ENCODE data around the gene CRB1.

Gene CRB1

GRCh38 chr1:197343663-197344273 lies 75.7 kb downstream of the CRB1 start:
- no peak for DNase-seq (ENCODE audit: low read depth in 3 of 3)

- no peak for DNase-seq (ENCODE audit: low read depth in 3 of 3)
Measured at GRCh38 chr1:197351821-197352440, 83.9 kb downstream of the CRB1 start.

GRCh38 chr1:197355248-197355995 lies 87.4 kb downstream of the CRB1 start:
- no peak for DNase-seq (ENCODE audit: low read depth in 3 of 3)

- DNase-seq (ENCODE audit: low read depth in 3 of 3): no peak
Measured at GRCh38 chr1:197356723-197357533, 88.9 kb downstream of the CRB1 start.

- no peak for DNase-seq (ENCODE audit: low read depth in 3 of 3)
Measured at GRCh38 chr1:197358959-197359358, 90.9 kb downstream of the CRB1 start.

GRCh38 chr1:197360068-197360467 lies 92.0 kb downstream of the CRB1 start:
- DNase-seq (ENCODE audit: low read depth in 3 of 3): no peak

- DNase-seq (ENCODE audit: low read depth in 3 of 3): no peak
Measured at GRCh38 chr1:197362871-197363270, 94.8 kb downstream of the CRB1 start.

- no peak for DNase-seq (ENCODE audit: low read depth in 3 of 3)
Measured at GRCh38 chr1:197363855-197364254, 95.8 kb downstream of the CRB1 start.

- DNase-seq (ENCODE audit: low read depth in 3 of 3): no peak
Measured at GRCh38 chr1:197366996-197367395, 98.9 kb downstream of the CRB1 start.

GRCh38 chr1:197367627-197368026 lies 99.6 kb downstream of the CRB1 start:
- DNase-seq (ENCODE audit: low read depth in 3 of 3): no peak

- DNase-seq (ENCODE audit: low read depth in 3 of 3): no peak
Measured at GRCh38 chr1:197374428-197374827, 106.4 kb downstream of the CRB1 start.

- DNase-seq (ENCODE audit: low read depth in 3 of 3): no peak
Measured at GRCh38 chr1:197384471-197384870, 116.4 kb downstream of the CRB1 start.

GRCh38 chr1:197388801-197389200 lies 120.7 kb downstream of the CRB1 start:
- no peak for DNase-seq (ENCODE audit: low read depth in 3 of 3)

- no peak for DNase-seq (ENCODE audit: low read depth in 3 of 3)
Measured at GRCh38 chr1:197390856-197391255, 122.8 kb downstream of the CRB1 start.

GRCh38 chr1:197391303-197392226 lies 123.5 kb downstream of the CRB1 start:
- DNase-seq (ENCODE audit: low read depth in 3 of 3): no peak

- DNase-seq (ENCODE audit: low read depth in 3 of 3): no peak
Measured at GRCh38 chr1:197392541-197392940, 124.5 kb downstream of the CRB1 start.

- DNase-seq (ENCODE audit: low read depth in 3 of 3): no peak
Measured at GRCh38 chr1:197393105-197393504, 125.1 kb downstream of the CRB1 start.

- DNase-seq (ENCODE audit: low read depth in 3 of 3): no peak
Measured at GRCh38 chr1:197393772-197394171, 125.7 kb downstream of the CRB1 start.

GRCh38 chr1:197394831-197395608 lies 127.0 kb downstream of the CRB1 start:
- no peak for DNase-seq (ENCODE audit: low read depth in 3 of 3)

GRCh38 chr1:197397895-197398294 lies 129.8 kb downstream of the CRB1 start:
- DNase-seq (ENCODE audit: low read depth in 3 of 3): no peak
